Brain microvascular endothelial cell (primary cell): ENCODE results near the gene KRR1.

Source experiments
- DNase-seq: peaks from one replicate; pipeline ENCODE4 v3.0.0-alpha.2; 2020
- H3K27ac ChIP-seq: fragments of 250-450 bp; sonication (Bioruptor Pico); 2 replicates; pipeline ENCODE4 v1.5.1; 2020; ENCODE audit warnings: mild to moderate bottlenecking, moderate library complexity
- H3K27me3 ChIP-seq: fragments of 250-450 bp; sonication (Bioruptor Pico); replicated peaks from 2 replicates; pipeline ENCODE4 v1.5.1; 2020; ENCODE audit warnings: mild to moderate bottlenecking
- H3K36me3 ChIP-seq: fragments of 250-450 bp; sonication (Bioruptor Pico); replicated peaks from 2 replicates; pipeline ENCODE4 v1.5.1; 2020; ENCODE audit warnings: mild to moderate bottlenecking
- H3K4me3 ChIP-seq: 2 replicates; pipeline ENCODE4 v1.5.1; 2011; ENCODE audit warnings: low read depth, mild to moderate bottlenecking, control low read depth, low read length, moderate library complexity
- CTCF ChIP-seq: IDR thresholded peaks from 2 replicates; pipeline ENCODE4 v1.5.1; 2011; ENCODE audit warnings: low read depth, mild to moderate bottlenecking, moderate library complexity, low read length, control low read depth, inconsistent platforms; ENCODE audit errors: missing control alignments
- in situ Hi-C: cut with HindIII; loops from 2 replicates; pipeline ENCODE4 v1.10.0; 2017; ENCODE audit warnings: low sequenced_read_pairs, low pct_ligation_motif_present

Gene KRR1

GRCh38 chr12:75548879-75549278 lies 37.5 kb upstream of the KRR1 start:
- H3K27ac ChIP-seq: no peak overlapping the region
- in situ Hi-C loops: loop anchor here (25.0 kb wide), 1 partner anchor 488 kb away; the partner anchor contains the start of gene PHLDA1
- no peak for TF ChIP-seq CTCF
- no peaks in the 10 kb centered on the region for H3K36me3 ChIP-seq
- no peaks in the 10 kb centered on the region for H3K27me3 ChIP-seq
- H3K4me3 ChIP-seq: no peak overlapping the region
- no peak for DNase-seq

GRCh38 chr12:75545636-75546035 lies 34.2 kb upstream of the KRR1 start:
- DNase-seq: no peak
- H3K27me3 ChIP-seq: no peaks in the 10 kb centered on the region
- no peak overlapping the region for H3K27ac ChIP-seq
- H3K4me3 ChIP-seq: no peak overlapping the region
- in situ Hi-C loops: loop anchor here (25.0 kb wide), 1 partner anchor 492 kb away; the partner anchor contains the start of gene PHLDA1
- no peaks in the 10 kb centered on the region for H3K36me3 ChIP-seq
- no peak for TF ChIP-seq CTCF

GRCh38 chr12:75543529-75543928 lies 32.1 kb upstream of the KRR1 start:
- TF ChIP-seq CTCF: no peak
- H3K4me3 ChIP-seq: no peak overlapping the region
- H3K27me3 ChIP-seq: no peaks in the 10 kb centered on the region
- in situ Hi-C loops: loop anchor here (25.0 kb wide), 1 partner anchor 494 kb away; the partner anchor contains the start of gene PHLDA1
- no peak overlapping the region for H3K27ac ChIP-seq
- no peaks in the 10 kb centered on the region for H3K36me3 ChIP-seq
- DNase-seq: no peak

- no peak for DNase-seq
- Histone ChIP-seq H3K36me3 (no peaks in the 10 kb centered on the region), H3K27me3 (no peaks in the 10 kb centered on the region), H3K27ac (no peak overlapping the region), H3K4me3 (no peak overlapping the region)
- in situ Hi-C loops: loop anchor here (25.0 kb wide), 1 partner anchor 494 kb away; the partner anchor contains the start of gene PHLDA1
- no peak for TF ChIP-seq CTCF
These were observed 31.5 kb upstream of the KRR1 start for GRCh38 chr12:75542942-75543341.

- H3K27ac ChIP-seq: no peak overlapping the region
- in situ Hi-C loops: loop anchor here (25.0 kb wide), 1 partner anchor 497 kb away; the partner anchor contains the start of gene PHLDA1
- DNase-seq: no peak
- H3K27me3 ChIP-seq: no peaks in the 10 kb centered on the region
- no peak overlapping the region for H3K4me3 ChIP-seq
- no peak for TF ChIP-seq CTCF
- H3K36me3 ChIP-seq: no peaks in the 10 kb centered on the region
These were observed 28.5 kb upstream of the KRR1 start for GRCh38 chr12:75539889-75540288.

- Histone ChIP-seq H3K4me3 (no peak overlapping the region), H3K36me3 (no peaks in the 10 kb centered on the region), H3K27me3 (no peaks in the 10 kb centered on the region), H3K27ac (no peak overlapping the region)
- DNase-seq: no peak
- no peak for TF ChIP-seq CTCF
- in situ Hi-C loops: loop anchor here (25.0 kb wide), 1 partner anchor 504 kb away; the partner anchor contains the start of gene PHLDA1
These were observed 21.8 kb upstream of the KRR1 start for GRCh38 chr12:75533239-75533638.
